Pancreas (tissue), 10 donors: ENCODE measurements around the gene DUSP28. TPM values are rescaled to one million over a fixed set of nuclear protein-coding genes. Genes with fewer than 3 reads are reported as not detected.

Experiments
- ATAC-seq, 4 donors: fragments of 200-7000 bp; cut with Tn5 transposase; one replicate each; pipeline versions ENCODE4 v1.8.0 to v1.9.1; 2020; ENCODE audit warnings: mild to moderate bottlenecking in 4 of 4, moderate library complexity in 4 of 4
- DNase-seq, 6 donors: peaks; one replicate each; pipeline ENCODE4 v3.0.0-alpha.2; 2020
- FAIRE-seq: peaks from 2 replicates; lab custom pipeline; 2012; peaks lifted over from hg19 to GRCh38; lab: Jason Lieb, UNC
- H3K27ac ChIP-seq, 4 donors: fragments of 200-600 bp; sonication (generic); 1 replicate in 3 of 4; 2 replicates in 1 of 4; pipeline versions ENCODE4 v1.5.0 to v1.8.0; 2020
- H3K27me3 ChIP-seq, 4 donors: fragments of 200-600 bp; one replicate each; pipeline ENCODE4 v1.8.0; 2021
- H3K36me3 ChIP-seq, 3 donors: fragments of 200-600 bp; sonication (generic) in 1 of 3; one replicate each; pipeline versions ENCODE4 v1.5.0 to v1.8.0; 2020 to 2021
- H3K4me1 ChIP-seq, 3 donors: fragments of 200-600 bp; one replicate each; pipeline ENCODE4 v1.8.0; 2021
- H3K4me3 ChIP-seq, 4 donors: fragments of 200-600 bp; sonication (generic) in 2 of 4; one replicate each; pipeline versions ENCODE4 v1.5.0 to v1.8.0; 2020 to 2021
- H3K9me3 ChIP-seq, 4 donors: fragments of 200-600 bp; one replicate each; pipeline ENCODE4 v1.8.0; 2021
- CTCF ChIP-seq, 4 donors: fragments of 200-600 bp; sonication (generic) in 3 of 4; IDR thresholded peaks; one replicate each; pipeline versions ENCODE4 v1.5.0 to v1.8.0; 2021; ENCODE audit warnings: antibody characterized with exemption in 4 of 4
- WGBS, 2 donors: extraction: QIAGEN DNeasy Blood & Tissue Kit; methylation state at CpG; one replicate each; pipeline ENCODE4 v1.1.7; 2013; 5-methylcytosine and 5-hydroxymethylcytosine counted together
- intact Hi-C, 3 donors: fragments of 100-400 bp; cut with DNase I; formaldehyde crosslinking; loops; one replicate each; pipeline versions ENCODE4 v1.11.1 to v1.14.2; 2022
- polyA plus RNA-seq, 2 donors: library from polyadenylated mRNA; stranded (reverse); fragments of 200-250 nt; gene quantifications; one replicate each; pipeline ENCODE4 v1.2.3, GENCODE V29; 2013
- total RNA-seq, 6 donors: library from RNA; stranded (reverse); fragmentation: NEBNext Ultra II Directional in 4 of 6; extraction: Animal tissue kit (Norgen Biotek cat#: 25700) in 4 of 6; gene quantifications; one replicate each; pipeline versions ENCODE4 v1.2.1 to v1.2.4, GENCODE V29; 2021 to 2023
- donor health status: healthy with polysubstance abuse.
- donor health status: DM: no; HTN: no; CAD: no; lungs with moderate emphysema.
- donor health status: DM: no; HTN: no; CAD: no.
- donor health status: control.
- donor health status: control.
- donor health status: Bipolar disorder and iron deficiency.
- donor health status: DM: yes; HTN: yes; CAD: no.
- donor health status: DM: no; HTN: no; CAD: no.
- donor health status: DM: no; HTN: no; CAD: no.
- donor health status: DM: yes; HTN: yes; CAD: no.

DUSP28 gene
- total and polyA plus RNA-seq, 8 donors: 1.6 to 5.0 (median 2.7) TPM

- no peak for TF ChIP-seq CTCF (IDR thresholded peaks at IDR 0.05)
- Histone ChIP-seq H3K4me3 (no peak overlapping the region), H3K4me1 (peaks cover 0 to 2% (median 0%) of the 10 kb centered on the region in 3 donors), H3K9me3 (no peaks in the 10 kb centered on the region), H3K27me3 (no peaks in the 10 kb centered on the region), H3K36me3 (peaks cover 0 to 21% (median 0%) of the 10 kb centered on the region in 3 donors), H3K27ac (no peak overlapping the region)
- FAIRE-seq: no peak
- peak in 2 of 6 donors; percentile 7 to 35 for DNase-seq
- intact Hi-C loops: no loop called here
- ATAC-seq: no peak
- 84 to 89% methylated on average over 19 to 20 of the region's 20 CpGs for WGBS, 2 donors
Observed at GRCh38 chr2:240593026-240593702, 33.0 kb downstream of the DUSP28 start.

GRCh38 chr2:240593703-240594451 is 33.7 kb downstream of the DUSP28 start:
- FAIRE-seq (no peak), ATAC-seq (no peak)
- peaks cover 0 to 21% (median 0%) of the 10 kb centered on the region in 3 donors for H3K36me3 ChIP-seq

GRCh38 chr2:240594511-240595380 is 34.6 kb downstream of the DUSP28 start:
- intact Hi-C loops: no loop called here
- 92 to 93% methylated on average over 34 of the region's 34 CpGs for WGBS, 2 donors
- no peak for TF ChIP-seq CTCF (IDR thresholded peaks at IDR 0.05)
- ATAC-seq (no peak), DNase-seq (peak in 4 of 6 donors; percentile 9 to 70 (median 40)), FAIRE-seq (no peak)
- Histone ChIP-seq H3K27me3 (no peaks in the 10 kb centered on the region), H3K27ac (no peak overlapping the region), H3K4me3 (no peak overlapping the region), H3K4me1 (no peaks in the 10 kb centered on the region), H3K36me3 (peaks cover 0 to 13% (median 0%) of the 10 kb centered on the region in 3 donors), H3K9me3 (no peaks in the 10 kb centered on the region)

More at GRCh38 chr2:240593703-240594451, 33.7 kb downstream of the DUSP28 start:
- Histone ChIP-seq H3K4me3 (no peak overlapping the region), H3K27ac (no peak overlapping the region), H3K9me3 (no peaks in the 10 kb centered on the region), H3K4me1 (no peaks in the 10 kb centered on the region), H3K27me3 (no peaks in the 10 kb centered on the region)
- DNase-seq: peak in 5 of 6 donors; percentile 1 to 68 (median 24)
- intact Hi-C loops: no loop called here
- WGBS, 2 donors: 91 to 93% methylated on average over 19 of the region's 19 CpGs
- TF ChIP-seq CTCF (IDR thresholded peaks at IDR 0.05): no peak

GRCh38 chr2:240595381-240596079 is 35.4 kb downstream of the DUSP28 start:
- peak in 3 of 6 donors; percentile 18 to 65 (median 49) for DNase-seq
- WGBS, 2 donors: 77 to 80% methylated on average over 16 to 18 of the region's 18 CpGs
- no peak overlapping the region for H3K27ac ChIP-seq
- no peaks in the 10 kb centered on the region for H3K27me3 ChIP-seq
- H3K4me3 ChIP-seq: no peak overlapping the region
- intact Hi-C loops: no loop called here
- no peaks in the 10 kb centered on the region for H3K9me3 ChIP-seq
- H3K4me1 ChIP-seq: no peaks in the 10 kb centered on the region
- peak in 2 of 4 donors; percentile 13 to 19 for ATAC-seq
- no peak for TF ChIP-seq CTCF (IDR thresholded peaks at IDR 0.05)
- H3K36me3 ChIP-seq: peaks cover 0 to 13% (median 0%) of the 10 kb centered on the region in 3 donors
- FAIRE-seq: no peak
